H1 (cell line): Measurements from ENCODE around the gene PEX26. TPM values are rescaled to one million over a fixed set of nuclear protein-coding genes. Genes with fewer than 3 reads are reported as not detected.

ENCODE experiments used
- CTCF ChIA-PET: fragments of 300-600 bp; sonication (Branson Sonifier 250); formaldehyde crosslinking; loops from one replicate; lab custom pipeline; 2021; ENCODE audit not compliant: partially characterized antibody; lab: Charles Lee
- POLR2A ChIA-PET: fragments of 300-600 bp; sonication (Branson Sonifier 250); formaldehyde crosslinking; loops from one replicate; lab custom pipeline; 2021; ENCODE audit warnings: inconsistent platforms; ENCODE audit not compliant: partially characterized antibody; lab: Charles Lee
- DNase-seq, 2 experiments: peaks; one replicate each; pipeline versions ENCODE4 v3.0.0 to v3.0.0-alpha.2; 2010 to 2022; ENCODE audit warnings: low spot score in 2 of 2, low read depth in 1 of 2, mixed read lengths in 1 of 2
- FAIRE-seq: peaks from 2 replicates; lab custom pipeline; 2011; peaks lifted over from hg19 to GRCh38; lab: Jason Lieb, UNC
- H2AFZ ChIP-seq: 2 replicates; pipeline ENCODE4 v1.8.1; 2012; ENCODE audit warnings: low read length, inconsistent platforms
- H2AK5ac ChIP-seq: 2 replicates; pipeline ENCODE4 v1.6.1; 2013; ENCODE audit warnings: low read depth, low read length
- H2BK120ac ChIP-seq: replicated peaks from 2 replicates; pipeline ENCODE3; 2013; ENCODE audit warnings: low read depth, low read length, inconsistent platforms
- H2BK12ac ChIP-seq: 2 replicates; pipeline ENCODE4 v1.6.1; 2013; ENCODE audit warnings: low read depth, low read length
- H2BK15ac ChIP-seq: 2 replicates; pipeline ENCODE4 v1.6.1; 2013; ENCODE audit warnings: low read length
- H2BK20ac ChIP-seq: 2 replicates; pipeline ENCODE4 v1.6.1; 2013; ENCODE audit warnings: low read length
- H2BK5ac ChIP-seq: 2 replicates; pipeline ENCODE4 v1.6.1; 2013; ENCODE audit warnings: low read depth, low read length
- H3K14ac ChIP-seq: 2 replicates; pipeline ENCODE4 v1.6.1; 2013; ENCODE audit warnings: inconsistent platforms; ENCODE audit not compliant: insufficient read length
- H3K18ac ChIP-seq: 2 replicates; pipeline ENCODE4 v1.6.1; 2013; ENCODE audit warnings: low read length; ENCODE audit errors: extremely low read depth
- H3K23ac ChIP-seq: 2 replicates; pipeline ENCODE4 v1.6.1; 2013; ENCODE audit warnings: inconsistent platforms; ENCODE audit not compliant: insufficient read length
- H3K23me2 ChIP-seq: 2 replicates; pipeline ENCODE4 v1.6.1; 2013; ENCODE audit warnings: low read depth, low read length
- H3K27ac ChIP-seq: 2 replicates; pipeline ENCODE4 v1.6.1; 2011; ENCODE audit warnings: low read depth, low read length, inconsistent platforms
- H3K27me3 ChIP-seq, 4 experiments: replicated peaks in 1 of 4; 1 replicate in 1 of 4; 2 replicates in 3 of 4; pipeline versions ENCODE4 v1.6.1 to v1.8.1; 2011 to 2013; ENCODE audit warnings: low read length in 3 of 4, mild to moderate bottlenecking in 3 of 4, inconsistent platforms in 2 of 4, mixed read lengths in 2 of 4, moderate library complexity in 1 of 4; ENCODE audit not compliant: control insufficient read depth in 3 of 4, insufficient read depth in 3 of 4; ENCODE audit errors: extremely low read depth in 1 of 4
- H3K36me3 ChIP-seq, 4 experiments: 2 replicates each; pipeline versions ENCODE4 v1.6.1 to v1.8.1; 2011 to 2013; ENCODE audit warnings: mild to moderate bottlenecking in 4 of 4, low read length in 3 of 4, moderate library complexity in 2 of 4, control low read depth in 1 of 4, inconsistent platforms in 1 of 4; ENCODE audit not compliant: insufficient read depth in 4 of 4, control insufficient read depth in 2 of 4
- H3K4ac ChIP-seq: replicated peaks from 2 replicates; pipeline ENCODE3; 2013; ENCODE audit warnings: low read length, low read depth, mixed read lengths, inconsistent platforms; ENCODE audit not compliant: insufficient read length
- H3K4me1 ChIP-seq, 4 experiments: replicated peaks in 1 of 4; 1 replicate in 1 of 4; 2 replicates in 3 of 4; pipeline versions ENCODE4 v1.6.1 to v1.8.1; 2011 to 2013; ENCODE audit warnings: low read length in 3 of 4, inconsistent platforms in 2 of 4, mixed read lengths in 1 of 4; ENCODE audit not compliant: insufficient read depth in 4 of 4, control insufficient read depth in 3 of 4
- H3K4me2 ChIP-seq, 2 experiments: 2 replicates each; pipeline versions ENCODE4 v1.6.1 to v1.8.1; 2011 to 2013; ENCODE audit warnings: low read depth in 2 of 2, low read length in 2 of 2, control low read depth in 1 of 2, inconsistent platforms in 1 of 2, mild to moderate bottlenecking in 1 of 2; ENCODE audit not compliant: insufficient read depth in 1 of 2
- H3K4me3 ChIP-seq, 4 experiments: fragments of 200-600, 300-600 bp in 1 of 4; sonication (generic), shearing (Covaris generic), sonication (Bioruptor Twin) in 1 of 4; 2 replicates each; pipeline versions ENCODE4 v1.5.1 to v1.8.1; 2011 to 2016; ENCODE audit warnings: low read length in 4 of 4, low read depth in 3 of 4, control low read depth in 2 of 4, inconsistent platforms in 2 of 4, mild to moderate bottlenecking in 2 of 4, mixed read lengths in 1 of 4, moderate library complexity in 1 of 4; ENCODE audit not compliant: insufficient read depth in 2 of 4; ENCODE audit errors: extremely low read depth in 1 of 4
- H3K56ac ChIP-seq: replicated peaks from 2 replicates; pipeline ENCODE3; 2013; ENCODE audit warnings: low read depth, mild to moderate bottlenecking, mixed read lengths, low read length, inconsistent platforms; ENCODE audit not compliant: insufficient read length
- H3K79me1 ChIP-seq: 2 replicates; pipeline ENCODE4 v1.6.1; 2013; ENCODE audit warnings: low read depth, low read length, control low read depth
- H3K79me2 ChIP-seq, 2 experiments: 2 replicates each; pipeline versions ENCODE4 v1.6.1 to v1.8.1; 2012 to 2013; ENCODE audit warnings: low read length in 2 of 2, mild to moderate bottlenecking in 2 of 2, inconsistent platforms in 1 of 2; ENCODE audit not compliant: insufficient read depth in 2 of 2, control insufficient read depth in 1 of 2
- H3K9ac ChIP-seq, 4 experiments: replicated peaks in 1 of 4; 1 replicate in 1 of 4; 2 replicates in 3 of 4; pipeline versions ENCODE4 v1.6.1 to v1.8.1; 2011 to 2013; ENCODE audit warnings: low read depth in 3 of 4, low read length in 3 of 4, control low read depth in 2 of 4, mild to moderate bottlenecking in 2 of 4, moderate library complexity in 2 of 4, inconsistent platforms in 1 of 4; ENCODE audit errors: extremely low read depth in 1 of 4
- H3K9me3 ChIP-seq, 2 experiments: 2 replicates each; pipeline versions ENCODE4 v1.6.1 to v1.8.1; 2012 to 2013; ENCODE audit warnings: mild to moderate bottlenecking in 2 of 2, moderate library complexity in 2 of 2, control low read depth in 1 of 2, inconsistent platforms in 1 of 2, low read depth in 1 of 2, low read length in 1 of 2, mixed read lengths in 1 of 2; ENCODE audit not compliant: insufficient read depth in 2 of 2
- H4K20me1 ChIP-seq, 2 experiments: replicated peaks in 1 of 2; 2 replicates each; pipeline versions ENCODE3 to v1.8.1; 2011 to 2013; ENCODE audit warnings: inconsistent platforms in 2 of 2, low read length in 2 of 2, mild to moderate bottlenecking in 1 of 2; ENCODE audit not compliant: insufficient read depth in 2 of 2, control insufficient read depth in 1 of 2
- H4K5ac ChIP-seq: 2 replicates; pipeline ENCODE4 v1.6.1; 2013; ENCODE audit warnings: low read length, low read depth, mixed read lengths, inconsistent platforms; ENCODE audit not compliant: insufficient read length
- H4K8ac ChIP-seq: 2 replicates; pipeline ENCODE4 v1.8.0; 2013; ENCODE audit warnings: mild to moderate bottlenecking, moderate library complexity, low read length, inconsistent platforms; ENCODE audit not compliant: insufficient read depth; ENCODE audit errors: extremely low read depth
- H4K91ac ChIP-seq: replicated peaks from 2 replicates; pipeline ENCODE3; 2013; ENCODE audit warnings: low read length, mixed read lengths, inconsistent platforms; ENCODE audit not compliant: insufficient read length
- BACH1 ChIP-seq: IDR thresholded peaks from 2 replicates; pipeline ENCODE4 v1.6.1; 2012; ENCODE audit warnings: low read length, improper control_type of control experiment
- EZH2 ChIP-seq: fragments of 200-600 bp; sonication (generic); IDR thresholded peaks from 2 replicates; pipeline ENCODE4 v1.7.1; 2012; ENCODE audit warnings: low read depth, mild to moderate bottlenecking, moderate library complexity, low read length, inconsistent platforms; ENCODE audit not compliant: severe bottlenecking
- GTF2F1 ChIP-seq: IDR thresholded peaks from 2 replicates; pipeline ENCODE4 v1.6.1; 2012; ENCODE audit warnings: low read depth, low read length, improper control_type of control experiment, borderline replicate concordance
- HDAC2 ChIP-seq, 2 experiments: fragments of 300-600 bp in 1 of 2; sonication (generic) in 1 of 2; IDR thresholded peaks; 2 replicates each; pipeline ENCODE4 v1.6.1; 2011 to 2012; ENCODE audit warnings: low read depth in 2 of 2, low read length in 2 of 2, mild to moderate bottlenecking in 2 of 2, moderate library complexity in 2 of 2, borderline replicate concordance in 1 of 2, inconsistent platforms in 1 of 2
- MAFK ChIP-seq: IDR thresholded peaks from 2 replicates; pipeline ENCODE4 v1.6.1; 2012; ENCODE audit warnings: low read depth, mild to moderate bottlenecking, improper control_type of control experiment, low read length
- NANOG ChIP-seq: IDR thresholded peaks from 2 replicates; pipeline ENCODE4 v1.6.1; 2011; ENCODE audit warnings: low read length, low read depth, mild to moderate bottlenecking, inconsistent platforms; ENCODE audit not compliant: insufficient read depth, poor library complexity, severe bottlenecking
- POLR2AphosphoS5 ChIP-seq: IDR thresholded peaks from 2 replicates; pipeline ENCODE4 v1.6.1; 2011; ENCODE audit warnings: low read depth, low read length
- RAD21 ChIP-seq, 2 experiments: IDR thresholded peaks in 1 of 2; conservative IDR thresholded peaks in 1 of 2; 2 replicates each; pipeline ENCODE4 v1.6.1; 2011; ENCODE audit warnings: low read depth in 2 of 2, low read length in 2 of 2, improper control_type of control experiment in 1 of 2, inconsistent platforms in 1 of 2, mild to moderate bottlenecking in 1 of 2, moderate library complexity in 1 of 2
- RFX5 ChIP-seq: IDR thresholded peaks from 2 replicates; pipeline ENCODE4 v1.6.1; 2011; ENCODE audit warnings: low read depth, low read length, improper control_type of control experiment, borderline replicate concordance
- SAP30 ChIP-seq: fragments of 300-600 bp; sonication (generic); IDR thresholded peaks from 2 replicates; pipeline ENCODE4 v1.7.1; 2012; ENCODE audit warnings: low read length, moderate library complexity, mild to moderate bottlenecking, inconsistent platforms; ENCODE audit not compliant: insufficient read depth, insufficient replicate concordance
- SRF ChIP-seq: IDR thresholded peaks from 2 replicates; pipeline ENCODE4 v1.6.1; 2011; ENCODE audit warnings: mild to moderate bottlenecking, low read depth, low read length, moderate library complexity
- SUZ12 ChIP-seq: fragments of 200-600 bp; sonication (generic); IDR thresholded peaks from 2 replicates; pipeline ENCODE4 v1.6.1; 2012; ENCODE audit warnings: mild to moderate bottlenecking, inconsistent platforms, low read length, moderate library complexity, mixed read lengths
- YY1 ChIP-seq: IDR thresholded peaks from 2 replicates; pipeline ENCODE4 v1.6.1; 2011; ENCODE audit warnings: low read depth, mild to moderate bottlenecking, low read length
- WGBS, 2 experiments: shearing (Covaris generic) in 1 of 2; methylation state at CpG; one replicate each; pipeline versions ENCODE4 v1.1.6 to v1.1.7; 2013 to 2015; ENCODE audit warnings: low lambda C conversion rate in 2 of 2, mixed read lengths in 2 of 2, inconsistent platforms in 1 of 2, low coverage in 1 of 2, missing lambda C conversion rate in 1 of 2; ENCODE audit not compliant: insufficient replicate concordance in 2 of 2, insufficient coverage in 1 of 2, insufficient read length in 1 of 2; ENCODE audit errors: extremely low coverage in 1 of 2, missing lambda C conversion rate in 1 of 2; 5-methylcytosine and 5-hydroxymethylcytosine counted together
- polyA plus RNA-seq, 7 experiments: library from polyadenylated mRNA; depleted of rRNA in 3 of 7; stranded (reverse) in 5 of 7; unstranded in 2 of 7; fragments of >200 nt in 5 of 7; fragments of 200-250 nt in 2 of 7; gene quantifications; 1 replicate in 5 of 7; 2 replicates in 1 of 7; 4 replicates in 1 of 7; pipeline versions ENCODE4 v1.2.1 to v1.2.3, GENCODE V29; 2011 to 2013; ENCODE audit warnings: missing spikeins in 2 of 7, mixed read lengths in 2 of 7
- total RNA-seq: library from RNA; stranded (reverse); fragmentation: NEBNext Ultra II Directional; extraction: Animal tissue kit (Norgen Biotek cat#: 25700); gene quantifications from 2 replicates; pipeline ENCODE4 v1.2.1, GENCODE V29; 2021

The PEX26 gene
- total and polyA plus RNA-seq, 2 of the 8 experiments (the other 6 are each of a cell fraction or from before 2014, with no cell fraction given): 33.1 to 49.0 TPM

GRCh38 chr22:18064636-18065035, 13.2 kb upstream of the PEX26 start:
- Histone ChIP-seq H3K4me1 (peaks cover 0 to 3% (median 0%) of the 10 kb centered on the region in 4 experiments; a peak in 2 of 7 replicates), H3K4ac (no peak overlapping the region), H3K79me1 (no peaks in the 10 kb centered on the region), H4K5ac (no peak overlapping the region), H3K4me3 (no peak overlapping the region), H4K20me1 (no peaks in the 10 kb centered on the region), H2AK5ac (no peak overlapping the region), H3K4me2 (no peak overlapping the region), H3K56ac (no peak overlapping the region), H2BK20ac (no peak overlapping the region), H3K36me3 (no peaks in the 10 kb centered on the region), H3K23ac (no peak overlapping the region), H3K9me3 (no peaks in the 10 kb centered on the region), H2BK15ac (no peak overlapping the region), H3K79me2 (no peaks in the 10 kb centered on the region), H3K23me2 (no peaks in the 10 kb centered on the region), H2BK120ac (no peak overlapping the region), H3K9ac (no peak overlapping the region), H3K27ac (no peak overlapping the region), H2BK5ac (no peak overlapping the region), H2BK12ac (no peak overlapping the region), H3K18ac (no peak overlapping the region), H4K91ac (no peak overlapping the region), H4K8ac (no peak overlapping the region), H3K14ac (no peak overlapping the region), H3K27me3 (peaks cover 0 to 2% (median 0%) of the 10 kb centered on the region in 4 experiments; a peak in 2 of 7 replicates), H2AFZ (no peak overlapping the region)
- FAIRE-seq (no peak), DNase-seq (no peak)
- 89% methylated on average over 7 of the region's 7 CpGs; no CpG with 5 or more reads in 1 of the 2 experiments for WGBS, 2 experiments
- TF ChIP-seq SUZ12: no peak
- TF ChIP-seq GTF2F1: no peak
- TF ChIP-seq YY1: no peak
- no peak for TF ChIP-seq RAD21 (IDR thresholded peaks at IDR 0.05 in 1 of 2, conservative IDR thresholded peaks at IDR 0.05 in 1 of 2; ENCODE audit: low read depth in 2 of 2, low read length in 2 of 2)
- no peak for TF ChIP-seq MAFK
- no peak for TF ChIP-seq HDAC2 (IDR thresholded peaks at IDR 0.05; ENCODE audit: borderline replicate concordance in 1 of 2, low read depth in 2 of 2, low read length in 2 of 2)
- no peak for TF ChIP-seq RFX5
- no peak for TF ChIP-seq POLR2AphosphoS5
- TF ChIP-seq NANOG: no peak
- TF ChIP-seq SAP30: no peak
- TF ChIP-seq SRF: no peak
- TF ChIP-seq EZH2: no peak
- TF ChIP-seq BACH1: no peak
- ChIA-PET CTCF (interaction anchor here (0.8 to 8.0 kb wide), 8 partner anchors 9 to 234 kb away, joined by 3 to 70 read pairs (median 6); partner anchors contain the start of gene PEX26), POLR2A (no interaction called here)
